K562 (cell line): ENCODE measurements around the gene LRRC10B. TPM values are rescaled to one million over a fixed set of nuclear protein-coding genes. Genes with fewer than 3 reads are reported as not detected.

Experiments used
- ATAC-seq: fragments of 200-7000 bp; cut with Tn5 transposase; 3 replicates; pipeline ENCODE4 v1.9.1; 2020; ENCODE audit warnings: moderate library complexity
- BruUV-seq: library from RNA; stranded (reverse); fragments of 400-500 nt; replicated peaks from 2 replicates; lab custom pipeline; 2021; lab: Mats Ljungman, UMichigan
- CTCF ChIA-PET: fragments of 300-600 bp; formaldehyde crosslinking; extraction: SDS; loops from one replicate; lab custom pipeline; 2021; ENCODE audit warnings: low intra/inter-chr PET ratio; lab: Yijun Ruan, JAX
- POLR2A ChIA-PET: fragments of 300-600, 350-650 bp; sonication (Branson Sonifier 250); formaldehyde crosslinking; extraction: SDS; loops from one replicate; lab custom pipeline; 2021; ENCODE audit warnings: antibody characterized with exemption, inconsistent platforms; lab: Yijun Ruan, JAX
- DNase-seq, 4 experiments: peaks; one replicate each; pipeline versions ENCODE4 v3.0.0 to v3.0.0-alpha.2; 2011 to 2018; ENCODE audit warnings: low spot score in 3 of 4, mixed read lengths in 3 of 4; ENCODE audit errors: extremely low read depth in 1 of 4
- FAIRE-seq: peaks from 2 replicates; lab custom pipeline; 2011; peaks lifted over from hg19 to GRCh38; lab: Jason Lieb, UNC
- H2AFZ ChIP-seq: 2 replicates; pipeline ENCODE4 v1.6.0; 2011; ENCODE audit warnings: low read depth, low read length, control low read depth, inconsistent platforms
- H3K27ac ChIP-seq: fragments of 200-600 bp; 3 replicates; pipeline ENCODE4 v1.8.0; 2011; ENCODE audit warnings: low read depth, mild to moderate bottlenecking, control low read depth, inconsistent platforms, low read length, moderate library complexity, mixed read lengths; ENCODE audit errors: extremely low read depth
- H3K27me3 ChIP-seq, 2 experiments: fragments of 300-600 bp in 1 of 2; 2 replicates in 1 of 2; 3 replicates in 1 of 2; pipeline versions ENCODE4 v1.6.0 to v1.8.0; 2011; ENCODE audit warnings: inconsistent platforms in 2 of 2, low read length in 2 of 2, mild to moderate bottlenecking in 1 of 2, mixed read lengths in 1 of 2, moderate library complexity in 1 of 2; ENCODE audit not compliant: control insufficient read depth in 2 of 2, insufficient read depth in 2 of 2
- H3K36me3 ChIP-seq: fragments of 300-600 bp; 3 replicates; pipeline ENCODE4 v1.8.0; 2011; ENCODE audit warnings: mild to moderate bottlenecking, low read length, inconsistent platforms; ENCODE audit not compliant: control insufficient read depth, insufficient read depth
- H3K4me1 ChIP-seq, 2 experiments: fragments of 200-600 bp in 1 of 2; replicated peaks in 1 of 2; 2 replicates in 1 of 2; 3 replicates in 1 of 2; pipeline versions ENCODE4 v1.5.1 to v1.8.0; 2011; ENCODE audit warnings: inconsistent platforms in 2 of 2, low read length in 2 of 2, mild to moderate bottlenecking in 1 of 2, mixed read lengths in 1 of 2, moderate library complexity in 1 of 2; ENCODE audit not compliant: control insufficient read depth in 2 of 2, insufficient read depth in 2 of 2
- H3K4me2 ChIP-seq: 2 replicates; pipeline ENCODE4 v1.6.1; 2011; ENCODE audit warnings: low read length, control low read depth, inconsistent platforms, mixed read lengths; ENCODE audit not compliant: insufficient read depth
- H3K4me3 ChIP-seq: fragments of 200-600 bp; sonication (generic), shearing (Covaris generic); 2 replicates; pipeline ENCODE4 v1.5.1; 2016; ENCODE audit warnings: control low read depth, inconsistent platforms
- H3K79me2 ChIP-seq: fragments of 200-600 bp; 3 replicates; pipeline ENCODE4 v1.8.0; 2011; ENCODE audit warnings: low read length, inconsistent platforms; ENCODE audit not compliant: control insufficient read depth, insufficient read depth
- H3K9ac ChIP-seq, 2 experiments: 2 replicates each; pipeline versions ENCODE4 v1.6.0 to v1.6.1; 2011; ENCODE audit warnings: low read depth in 2 of 2, low read length in 2 of 2, control low read depth in 1 of 2, inconsistent platforms in 1 of 2, mild to moderate bottlenecking in 1 of 2, mixed read lengths in 1 of 2; ENCODE audit not compliant: insufficient read depth in 1 of 2
- H3K9me1 ChIP-seq: one replicate; pipeline ENCODE4 v1.6.0; 2011; ENCODE audit warnings: inconsistent platforms, mild to moderate bottlenecking, low read length, moderate library complexity; ENCODE audit not compliant: control insufficient read depth, insufficient read depth
- H3K9me3 ChIP-seq: replicated peaks from 2 replicates; pipeline ENCODE4 v1.5.1; 2011; ENCODE audit warnings: low read depth, low read length, inconsistent platforms; ENCODE audit not compliant: control insufficient read depth, insufficient read depth
- H4K20me1 ChIP-seq: replicated peaks from 2 replicates; pipeline ENCODE4 v1.6.1; 2011; ENCODE audit warnings: low read length, inconsistent platforms, mixed read lengths; ENCODE audit not compliant: control insufficient read depth, insufficient read depth
- CC2D1A ChIP-seq: fragments of 450-650 bp; IDR thresholded peaks from 2 replicates; pipeline ENCODE4 v1.6.1; 2017; ENCODE audit warnings: mild to moderate bottlenecking
- COPS2 ChIP-seq: fragments of 450-650 bp; conservative IDR thresholded peaks from 2 replicates; pipeline ENCODE4 v1.6.1; 2016; ENCODE audit warnings: mild to moderate bottlenecking, moderate library complexity
- POLR2A ChIP-seq: fragments of 450-650 bp; conservative IDR thresholded peaks from 2 replicates; pipeline ENCODE4 v1.6.1; 2016
- SREBF1 ChIP-seq: fragments of 150-350 bp; IDR thresholded peaks from 2 replicates; pipeline ENCODE4 v1.6.1; 2014; ENCODE audit warnings: antibody characterized with exemption, low read depth, low read length, borderline replicate concordance
- XRCC5 ChIP-seq: fragments of 200-400 bp; formaldehyde crosslinking; IDR thresholded peaks from 2 replicates; pipeline ENCODE4 v1.6.1; 2017; ENCODE audit warnings: low read depth, mild to moderate bottlenecking, low read length
- WGBS: fragments of 100-300 bp; shearing (Covaris generic); methylation state at CpG from one replicate; pipeline ENCODE4 v1.1.6; 2016; ENCODE audit warnings: low coverage, mixed read lengths; ENCODE audit not compliant: insufficient coverage; ENCODE audit errors: missing lambda C conversion rate; 5-methylcytosine and 5-hydroxymethylcytosine counted together
- in situ Hi-C: fragments of 300-500 bp; cut with MboI; formaldehyde crosslinking; loops from 4 replicates; pipeline ENCODE4 v1.15.0; 2018; ENCODE audit warnings: inconsistent platforms, mixed read lengths
- intact Hi-C: fragments of 100-400 bp; cut with micrococcal nuclease; formaldehyde crosslinking; loops from 2 replicates; pipeline ENCODE4 v1.14.2; 2022
- polyA plus RNA-seq, 8 experiments: library from polyadenylated mRNA; depleted of rRNA in 4 of 8; stranded (reverse) in 5 of 8; unstranded in 3 of 8; fragments of >200 nt; fragmentation: Nextera tagmentation in 2 of 8; fragmentation: Illumina TruSeq in 1 of 8; extraction: Ambion mirVana in 2 of 8; extraction: Trizol in 1 of 8; gene quantifications; 2 replicates each; pipeline versions ENCODE4 v1.2.1 to v1.2.3, GENCODE V29; 2011 to 2014; ENCODE audit warnings: inconsistent platforms in 1 of 8, missing spikeins in 1 of 8
- total RNA-seq, 7 experiments: library from RNA; depleted of rRNA in 6 of 7; stranded (reverse); fragments of >200 nt in 6 of 7; fragmentation: Illumina TruSeq in 2 of 7; extraction: Trizol in 2 of 7; gene quantifications; 2 replicates each; pipeline versions ENCODE4 v1.2.1 to v1.2.3, GENCODE V29; 2011 to 2021; ENCODE audit warnings: low replicate concordance in 1 of 7

Gene LRRC10B
- total and polyA plus RNA-seq, 9 of the 15 experiments (the other 6 are each of a cell fraction or from before 2014, with no cell fraction given): 0.11 TPM; not detected in 8

DNA sequence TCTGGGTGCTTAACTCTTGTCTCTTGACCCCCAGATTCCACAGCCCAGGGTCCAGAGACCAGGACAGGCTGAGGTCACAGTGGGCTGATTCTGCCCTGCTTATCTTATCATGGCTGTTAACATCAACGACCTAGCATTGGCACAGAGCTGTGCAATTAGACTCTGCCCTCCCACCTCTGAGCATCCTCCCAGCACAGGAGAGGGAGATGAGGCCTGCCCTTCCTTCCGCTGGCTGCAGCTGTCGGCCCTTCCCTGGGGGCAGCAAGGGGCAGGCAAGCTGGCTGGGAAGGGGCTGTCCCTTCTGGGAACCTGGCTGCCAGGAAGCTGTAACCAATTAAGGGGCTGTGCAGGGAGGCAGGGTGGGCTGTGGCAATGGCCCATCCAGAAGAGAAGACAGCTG lies 22.5 kb downstream of the LRRC10B start:
- Histone ChIP-seq H3K79me2 (no peaks in the 10 kb centered on the region), H3K4me1 (peaks cover 0 to 15% of the 10 kb centered on the region in 2 experiments; a peak in 2 of 5 replicates), H2AFZ (no peak overlapping the region), H3K27me3 (peaks cover 43 to 81% of the 10 kb centered on the region in 2 experiments; a peak in 4 of 5 replicates)
- no peak for ATAC-seq
- CTCF ChIA-PET: no interaction called here
- DNase-seq: no peak
- TF ChIP-seq COPS2: no peak
- TF ChIP-seq CC2D1A: no peak
- TF ChIP-seq POLR2A: no peak
- TF ChIP-seq XRCC5: no peak
- no peak for TF ChIP-seq SREBF1
- TF ChIP-seq, all 486 proteins: peak for 0
- in situ Hi-C loops: no loop called here
- Histone ChIP-seq H3K9ac (no peak overlapping the region), H3K9me3 (no peaks in the 10 kb centered on the region), H3K27ac (no peak overlapping the region), H3K4me3 (no peak overlapping the region), H4K20me1 (no peaks in the 10 kb centered on the region; the same call in none of the 2 replicates), H3K9me1 (no peaks in the 10 kb centered on the region), H3K36me3 (no peaks in the 10 kb centered on the region), H3K4me2 (no peak overlapping the region)
- intact Hi-C loops: no loop called here
- BruUV-seq: no TSS peak
- FAIRE-seq: no peak
- 10% methylated on average over 2 of the region's 3 CpGs for WGBS
- POLR2A ChIA-PET: interaction anchor here (0.6 to 1.6 kb wide), 2 partner anchors 85 to 182 kb away, joined by 3 read pairs; no protein-coding TSS in a partner anchor
